DMS153 treated with DMSO at 0.1 percent for 48 hours (cell line): ENCODE measurements around the gene MAK.
"Not testable (repeated sequence)": the region's sequence is repeated elsewhere in the genome, so short reads cannot be mapped to it uniquely, and the experiment has no call there.

ENCODE experiments used
- DNase-seq: peaks from one replicate; lab custom pipeline; 2025; ENCODE audit not compliant: unreplicated experiment; lab: John Stamatoyannopoulos, UW

The MAK gene

DNA sequence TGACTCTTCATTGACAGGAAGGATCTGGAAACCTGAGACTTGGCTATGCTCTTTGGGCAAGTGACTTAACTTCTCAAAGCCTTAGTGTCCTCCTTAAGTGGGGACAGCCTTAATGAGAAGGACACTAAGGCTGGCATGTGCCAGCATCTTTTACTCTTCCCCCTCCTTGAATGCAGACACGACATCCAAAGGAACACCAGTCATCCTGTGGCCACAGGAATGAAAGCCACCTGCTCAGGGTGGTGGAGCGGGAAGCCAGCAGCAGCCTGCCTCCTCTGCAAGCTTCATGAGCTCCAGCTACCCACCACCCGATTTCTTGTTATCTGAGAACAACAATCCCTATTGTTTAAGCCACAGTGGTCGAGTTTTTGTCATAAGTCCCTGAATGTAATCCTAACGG, 46.2 kb downstream of the MAK start:
- no peak for DNase-seq

DNA sequence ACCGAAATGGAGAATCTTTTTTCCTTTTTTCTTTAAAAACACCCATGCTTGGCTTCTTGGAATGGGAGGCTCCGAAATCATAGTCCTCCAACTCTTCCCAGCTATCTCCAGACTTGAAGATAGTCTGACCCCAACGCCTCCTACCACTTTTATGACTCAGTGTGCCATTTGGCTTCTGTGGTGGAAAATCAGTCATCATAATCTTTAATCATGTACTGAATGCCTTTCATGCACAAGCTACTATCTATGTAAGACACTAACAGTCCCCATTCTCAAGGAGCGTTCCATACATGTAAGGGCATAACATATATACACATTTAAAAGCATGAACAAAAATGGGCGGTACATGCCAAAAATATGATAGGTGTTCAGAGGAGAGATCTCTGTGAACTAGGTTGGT, 46.7 kb downstream of the MAK start:
- no peak for DNase-seq

DNA sequence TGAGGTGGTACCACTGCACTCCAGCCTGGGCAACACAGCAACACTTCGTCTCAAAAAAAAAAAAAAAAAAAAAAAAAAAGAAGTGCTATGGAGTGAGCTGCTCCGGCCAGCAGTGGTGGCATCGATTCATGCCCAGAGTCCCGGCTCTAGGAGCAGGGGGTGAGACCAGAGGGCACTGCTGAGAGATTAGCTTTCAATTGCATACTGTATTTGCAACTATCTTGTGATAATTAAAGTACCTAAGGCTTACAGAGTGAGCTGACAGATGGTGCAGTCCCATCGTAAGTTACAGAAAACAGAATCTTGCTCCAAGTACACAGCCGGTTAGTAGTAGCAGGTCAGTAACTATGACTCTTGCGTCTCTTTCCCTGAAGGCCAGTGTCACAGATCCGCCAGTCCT, 59.3 kb downstream of the MAK start:
- DNase-seq: no peak

GRCh38 chr6:10778230-10778629, 60.1 kb downstream of the MAK start:
- no peak for DNase-seq

DNA sequence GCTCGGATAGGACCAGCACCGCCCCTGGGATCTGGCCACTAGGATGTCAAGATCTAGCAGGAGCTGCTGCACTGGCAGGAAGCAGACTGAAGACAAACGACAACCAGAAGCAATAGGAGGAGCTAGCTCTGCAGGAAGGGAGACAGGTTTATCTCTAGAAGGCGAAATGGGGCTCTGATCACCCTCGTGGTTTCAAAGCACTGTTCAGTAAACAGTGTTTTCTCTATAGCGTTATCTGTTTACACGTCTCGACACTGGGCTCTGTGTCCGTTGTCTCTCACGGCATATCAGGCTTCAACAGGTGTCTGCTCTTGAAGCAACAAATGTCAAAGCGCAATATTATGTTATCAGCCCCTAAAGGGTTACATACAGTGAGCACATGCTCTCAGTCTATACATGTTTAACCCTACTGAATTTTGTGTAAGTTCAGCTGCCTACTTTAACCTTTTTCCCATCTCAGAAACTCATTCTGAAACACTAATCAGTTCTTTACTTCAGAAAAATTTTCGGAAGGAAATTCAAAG, 66.9 kb downstream of the MAK start:
- no peak for DNase-seq

- no peak for DNase-seq
Observed at GRCh38 chr6:10769419-10769818, 68.9 kb downstream of the MAK start.

DNA sequence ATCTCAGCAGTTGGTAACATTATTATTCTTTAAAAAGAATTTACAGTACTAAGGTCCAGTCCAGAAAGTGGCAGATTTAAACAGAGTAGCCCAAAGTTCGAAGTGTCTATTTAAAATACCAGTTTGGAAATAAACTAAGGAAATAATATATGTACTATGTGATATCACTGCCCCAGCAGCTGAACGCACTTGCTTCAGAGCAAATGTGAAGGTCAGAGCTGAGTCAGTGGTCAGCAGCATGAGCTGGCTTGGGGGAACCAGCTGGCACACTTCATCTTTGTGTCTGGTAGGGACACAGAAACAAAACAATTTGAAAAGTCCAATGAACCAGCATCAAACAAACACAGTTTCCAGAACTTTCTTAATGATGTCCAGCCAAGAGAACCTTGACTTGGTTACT, 75.3 kb downstream of the MAK start:
- no peak for DNase-seq

DNA sequence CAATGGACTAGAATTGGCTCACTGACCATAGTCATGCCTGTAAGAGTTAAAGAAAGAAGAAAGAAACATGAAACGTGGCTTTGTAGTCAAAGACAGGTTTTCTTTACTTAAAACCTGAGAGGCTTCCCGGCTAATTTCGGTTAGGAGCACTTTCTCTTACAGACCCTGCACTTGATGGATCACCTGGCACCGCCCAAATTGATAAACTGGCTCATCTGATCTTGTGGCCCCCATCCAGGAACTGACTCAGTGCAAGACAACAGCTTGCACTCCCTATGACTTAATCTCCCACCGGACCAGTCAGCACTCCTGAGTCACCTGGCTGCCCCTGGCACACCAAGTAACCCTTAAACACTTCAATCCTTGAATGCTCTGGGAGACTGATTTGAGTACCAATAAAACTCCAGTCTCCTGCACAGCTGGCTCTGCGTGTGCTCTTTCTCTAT, 78.4 kb downstream of the MAK start:
- no peak for DNase-seq

GRCh38 chr6:10759312-10759839, 79.0 kb downstream of the MAK start:
- DNase-seq: no peak

GRCh38 chr6:10756085-10756484, 82.3 kb downstream of the MAK start:
- DNase-seq: no peak

DNA sequence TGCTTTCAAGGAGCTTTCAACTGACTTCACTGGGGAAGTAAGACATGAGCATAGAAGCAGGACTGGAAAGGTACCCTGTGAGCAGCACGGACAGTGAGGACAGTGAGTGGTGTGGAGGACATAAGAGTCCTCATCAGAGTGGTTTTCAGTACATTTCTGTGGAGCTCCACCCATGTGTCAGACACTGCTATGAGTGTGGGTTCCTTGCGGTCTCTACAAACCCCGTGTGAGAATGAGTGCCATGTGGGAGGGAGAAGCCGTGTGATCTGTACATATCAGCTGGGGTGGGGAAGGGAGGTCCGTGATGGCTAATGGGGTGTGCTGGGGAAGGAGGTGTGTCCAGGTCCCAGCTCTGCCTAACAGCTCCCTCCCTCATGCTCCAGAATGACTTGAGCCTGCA, 86.6 kb downstream of the MAK start:
- DNase-seq: not testable (repeated sequence)

DNA sequence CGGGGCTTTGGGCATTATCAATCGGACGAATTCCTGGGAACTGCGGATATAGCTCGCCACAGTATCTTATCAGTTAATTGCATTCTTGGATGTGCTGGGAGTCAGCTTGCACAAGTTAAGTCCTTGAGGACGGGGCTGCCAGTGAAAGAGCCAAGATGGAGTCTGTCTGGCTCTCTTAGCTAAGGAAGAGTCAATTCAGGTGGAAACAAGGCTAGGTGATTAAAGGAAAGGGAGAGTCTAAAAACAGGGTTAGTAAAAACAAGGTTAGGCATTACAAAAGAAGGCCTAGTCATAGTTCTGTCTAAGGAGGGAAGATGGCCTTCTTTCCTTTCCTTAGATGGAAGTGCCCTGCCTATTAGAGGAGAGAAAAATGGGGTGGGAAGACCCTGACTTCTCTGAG, 87.8 kb downstream of the MAK start:
- DNase-seq: not testable (repeated sequence)

- no peak for DNase-seq
Observed at GRCh38 chr6:10749734-10750133, 88.6 kb downstream of the MAK start.

- peak; percentile 66 for DNase-seq
Observed at GRCh38 chr6:10747251-10747972, 90.9 kb downstream of the MAK start, which contains the start of gene TMEM14B. TSS of gene TMEM14B (plus strand) at chr6:10747805. CDS start at chr6:10749246, 1,441 bp downstream.

DNA sequence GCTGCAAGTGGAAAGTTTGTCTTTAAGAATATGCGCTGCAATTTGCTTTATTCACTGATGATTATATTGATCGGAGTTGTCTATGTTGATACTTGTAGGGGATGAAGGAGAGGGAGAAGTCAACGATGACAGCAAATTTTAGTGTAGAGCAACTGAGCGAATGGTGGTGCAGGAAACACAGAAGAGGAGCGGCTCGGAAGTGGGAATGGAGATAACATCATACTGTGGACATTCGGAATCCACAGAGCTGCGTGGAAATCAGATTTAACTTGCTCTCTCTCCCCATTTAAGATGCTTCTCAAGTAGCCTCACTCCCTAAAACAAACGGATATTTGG, 91.5 kb downstream of the MAK start:
- DNase-seq: no peak

- no peak for DNase-seq
Observed at GRCh38 chr6:10745116-10745515, 93.2 kb downstream of the MAK start.

- no peak for DNase-seq
Observed at GRCh38 chr6:10743515-10743914, 94.8 kb downstream of the MAK start.

GRCh38 chr6:10742251-10742650, 96.1 kb downstream of the MAK start:
- DNase-seq: no peak

- DNase-seq: not testable (repeated sequence)
Observed at GRCh38 chr6:10741643-10742042, 96.7 kb downstream of the MAK start.

DNA sequence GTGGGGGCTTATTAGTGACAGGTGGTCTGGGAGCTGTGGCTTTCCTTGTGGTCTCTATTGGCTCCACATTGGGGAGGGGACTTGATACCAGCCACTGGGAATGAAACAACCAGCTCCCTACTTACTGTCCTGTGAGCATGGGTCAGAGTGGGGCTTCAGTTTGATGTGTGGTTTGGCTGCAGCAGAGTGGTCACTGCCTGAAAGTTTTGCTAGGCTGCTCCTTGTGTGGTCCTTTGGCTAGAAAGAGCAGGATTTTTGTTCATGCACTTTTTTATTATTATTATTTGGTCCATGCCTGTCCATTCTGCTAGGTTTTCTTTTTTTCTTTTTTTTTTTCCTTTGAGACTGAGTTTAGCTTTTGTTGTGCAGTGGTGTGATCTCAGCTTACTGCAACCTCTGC, 98.3 kb downstream of the MAK start:
- no peak for DNase-seq

GRCh38 chr6:10736731-10737130, 101.6 kb downstream of the MAK start:
- no peak for DNase-seq

DNA sequence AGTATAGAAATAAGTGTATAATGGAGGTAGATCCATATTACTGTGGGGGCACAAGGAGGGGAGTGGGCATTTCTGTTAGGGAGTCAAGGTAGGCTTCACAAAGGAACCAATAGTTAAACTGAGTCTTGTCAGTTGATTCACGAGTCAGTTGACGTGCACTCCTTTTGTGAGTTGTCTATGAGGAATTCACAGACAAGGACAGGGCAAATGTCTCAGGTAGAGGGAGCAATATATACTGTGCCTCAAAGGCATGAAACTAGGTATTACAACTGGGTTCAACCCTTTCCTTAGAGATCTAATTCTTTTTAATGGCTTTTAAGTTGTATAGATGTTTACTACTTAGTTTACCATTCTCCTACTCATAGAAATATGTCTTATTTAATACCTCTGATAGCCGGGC, 104.5 kb downstream of the MAK start:
- DNase-seq: no peak
